ENCODE measurements around the gene GID4. TPM values are rescaled to one million over a fixed set of nuclear protein-coding genes. Genes with fewer than 3 reads are reported as not detected.

GID4 gene
- total and polyA plus RNA-seq, 8 donors: 3.2 to 18.1 (median 5.6) TPM

GRCh38 chr17:18064053-18064452, 24.8 kb downstream of the GID4 start:
- intact Hi-C loops (cut with DNase I; ENCODE audit: low total_unique reads): no loop called here
- 79 to 87% (median 80%) methylated on average over 2 of the region's 2 CpGs for WGBS, 5 donors
- no peaks in the 10 kb centered on the region for H3K4me1 ChIP-seq
- no peak overlapping the region for H3K27ac ChIP-seq
- peaks cover 35 to 83% (median 80%) of the 10 kb centered on the region in 4 donors for H3K36me3 ChIP-seq
- H3K9me3 ChIP-seq: no peaks in the 10 kb centered on the region
- H3K27me3 ChIP-seq: no peaks in the 10 kb centered on the region
- H3K4me3 ChIP-seq: no peak overlapping the region
- TF ChIP-seq, protein P1, sequence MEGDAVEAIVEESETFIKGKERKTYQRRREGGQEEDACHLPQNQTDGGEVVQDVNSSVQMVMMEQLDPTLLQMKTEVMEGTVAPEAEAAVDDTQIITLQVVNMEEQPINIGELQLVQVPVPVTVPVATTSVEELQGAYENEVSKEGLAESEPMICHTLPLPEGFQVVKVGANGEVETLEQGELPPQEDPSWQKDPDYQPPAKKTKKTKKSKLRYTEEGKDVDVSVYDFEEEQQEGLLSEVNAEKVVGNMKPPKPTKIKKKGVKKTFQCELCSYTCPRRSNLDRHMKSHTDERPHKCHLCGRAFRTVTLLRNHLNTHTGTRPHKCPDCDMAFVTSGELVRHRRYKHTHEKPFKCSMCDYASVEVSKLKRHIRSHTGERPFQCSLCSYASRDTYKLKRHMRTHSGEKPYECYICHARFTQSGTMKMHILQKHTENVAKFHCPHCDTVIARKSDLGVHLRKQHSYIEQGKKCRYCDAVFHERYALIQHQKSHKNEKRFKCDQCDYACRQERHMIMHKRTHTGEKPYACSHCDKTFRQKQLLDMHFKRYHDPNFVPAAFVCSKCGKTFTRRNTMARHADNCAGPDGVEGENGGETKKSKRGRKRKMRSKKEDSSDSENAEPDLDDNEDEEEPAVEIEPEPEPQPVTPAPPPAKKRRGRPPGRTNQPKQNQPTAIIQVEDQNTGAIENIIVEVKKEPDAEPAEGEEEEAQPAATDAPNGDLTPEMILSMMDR (IDR thresholded peaks at IDR 0.05): no peak
- TF ChIP-seq EP300 (IDR thresholded peaks at IDR 0.05) (no peak), POLR2A (IDR thresholded peaks at IDR 0.05) (no peak), POLR2AphosphoS5 (IDR thresholded peaks at IDR 0.05) (no peak)
- DNase-seq: no peak

- 94 to 99% (median 97%) methylated on average over 10 to 11 of the region's 11 CpGs for WGBS, 5 donors
- peaks cover 28 to 68% (median 67%) of the 10 kb centered on the region in 4 donors for H3K36me3 ChIP-seq
- no peak overlapping the region for H3K27ac ChIP-seq
- TF ChIP-seq POLR2AphosphoS5 (IDR thresholded peaks at IDR 0.05): no peak
- no peak for TF ChIP-seq EP300 (IDR thresholded peaks at IDR 0.05)
- TF ChIP-seq, protein P1 (IDR thresholded peaks at IDR 0.05): no peak
- TF ChIP-seq POLR2A (IDR thresholded peaks at IDR 0.05): no peak
- no peak overlapping the region for H3K4me3 ChIP-seq
- no peaks in the 10 kb centered on the region for H3K4me1 ChIP-seq
- intact Hi-C loops (cut with DNase I; ENCODE audit: low total_unique reads): no loop called here
- no peaks in the 10 kb centered on the region for H3K27me3 ChIP-seq
- no peaks in the 10 kb centered on the region for H3K9me3 ChIP-seq
- DNase-seq: no peak
These were observed 26.3 kb downstream of the GID4 start for GRCh38 chr17:18065546-18065945.

GRCh38 chr17:18066866-18067265, 27.7 kb downstream of the GID4 start:
- peaks cover 0 to 8% (median 3%) of the 10 kb centered on the region in 4 donors for H3K4me1 ChIP-seq
- H3K27ac ChIP-seq: no peak overlapping the region
- intact Hi-C loops (cut with DNase I; ENCODE audit: low total_unique reads): no loop called here
- no peak for TF ChIP-seq POLR2A (IDR thresholded peaks at IDR 0.05)
- TF ChIP-seq POLR2AphosphoS5 (IDR thresholded peaks at IDR 0.05): no peak
- no peak for TF ChIP-seq EP300 (IDR thresholded peaks at IDR 0.05)
- no peaks in the 10 kb centered on the region for H3K27me3 ChIP-seq
- H3K36me3 ChIP-seq: peaks cover 20 to 55% (median 53%) of the 10 kb centered on the region in 4 donors
- no peak for DNase-seq
- no peak overlapping the region for H3K4me3 ChIP-seq
- H3K9me3 ChIP-seq: no peaks in the 10 kb centered on the region
- 94 to 98% (median 96%) methylated on average over 4 of the region's 4 CpGs for WGBS, 5 donors

DNA sequence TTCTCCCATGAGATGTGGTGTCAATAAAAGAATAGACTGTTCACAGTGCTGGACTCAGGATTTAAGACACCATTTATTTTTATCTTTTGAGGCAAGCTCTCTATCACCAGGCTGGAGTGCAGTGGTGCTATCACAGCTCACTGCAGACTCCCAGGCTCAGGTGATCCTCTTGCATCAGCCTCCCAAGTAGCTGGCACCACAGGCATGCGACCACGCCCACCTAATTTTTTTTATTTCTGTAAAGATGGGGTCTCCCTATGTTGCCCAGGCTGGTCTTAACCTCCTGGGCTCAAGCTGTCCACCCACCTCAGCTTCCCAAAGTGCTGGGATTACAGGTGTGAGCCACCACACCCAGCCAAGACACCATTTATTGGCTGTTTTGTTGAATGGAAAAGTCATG, 29.9 kb downstream of the GID4 start:
- Histone ChIP-seq H3K27me3 (no peaks in the 10 kb centered on the region), H3K27ac (no peak overlapping the region), H3K4me1 (peaks cover 0 to 8% (median 3%) of the 10 kb centered on the region in 4 donors), H3K4me3 (no peak overlapping the region), H3K9me3 (no peaks in the 10 kb centered on the region), H3K36me3 (peaks cover 9 to 33% (median 31%) of the 10 kb centered on the region in 4 donors)
- no peak for TF ChIP-seq POLR2A (IDR thresholded peaks at IDR 0.05)
- TF ChIP-seq POLR2AphosphoS5 (IDR thresholded peaks at IDR 0.05): no peak
- no peak for TF ChIP-seq EP300 (IDR thresholded peaks at IDR 0.05)
- TF ChIP-seq, protein P1 (IDR thresholded peaks at IDR 0.05): no peak
- 91 to 97% (median 95%) methylated on average over 2 of the region's 2 CpGs for WGBS, 5 donors
- intact Hi-C loops (cut with DNase I; ENCODE audit: low total_unique reads): no loop called here
- no peak for DNase-seq

GRCh38 chr17:18070861-18071340, 31.7 kb downstream of the GID4 start:
- intact Hi-C loops (cut with DNase I; ENCODE audit: low total_unique reads): no loop called here
- WGBS, 5 donors: 12 to 29% (median 21%) methylated on average over 8 of the region's 8 CpGs
- H3K4me1 ChIP-seq: peaks cover 0 to 8% (median 3%) of the 10 kb centered on the region in 4 donors
- DNase-seq: peak in 1 of 2 donors; percentile 51
- peaks cover 0 to 15% (median 13%) of the 10 kb centered on the region in 4 donors for H3K36me3 ChIP-seq
- no peak for TF ChIP-seq EP300 (IDR thresholded peaks at IDR 0.05)
- TF ChIP-seq, protein P1 (IDR thresholded peaks at IDR 0.05): no peak
- no peak for TF ChIP-seq POLR2A (IDR thresholded peaks at IDR 0.05)
- no peak for TF ChIP-seq POLR2AphosphoS5 (IDR thresholded peaks at IDR 0.05)
- no peak overlapping the region for H3K4me3 ChIP-seq
- no peaks in the 10 kb centered on the region for H3K27me3 ChIP-seq
- no peak overlapping the region for H3K27ac ChIP-seq
- no peaks in the 10 kb centered on the region for H3K9me3 ChIP-seq
